NB4 (cell line): ENCODE results near the gene LRRFIP2.
"Not testable (repeated sequence)": the region's sequence is repeated elsewhere in the genome, so short reads cannot be mapped to it uniquely, and the experiment has no call there.

Experiments
- DNase-seq: peaks from one replicate; pipeline ENCODE4 v3.0.0; 2010; ENCODE audit warnings: low read depth
- H3K4me3 ChIP-seq: one replicate; pipeline ENCODE4 v1.5.1; 2011; ENCODE audit warnings: mild to moderate bottlenecking, low read depth, low read length, moderate library complexity
- MYC ChIP-seq: IDR thresholded peaks from 2 replicates; pipeline ENCODE4 v1.6.1; 2011; ENCODE audit warnings: low read depth, low read length
- POLR2A ChIP-seq: IDR thresholded peaks from 2 replicates; pipeline ENCODE4 v1.6.1; 2011; ENCODE audit warnings: mild to moderate bottlenecking; ENCODE audit not compliant: insufficient read length; ENCODE audit errors: extremely low read depth
- TF ChIP-seq, protein P1 (sequence below): IDR thresholded peaks from 2 replicates; pipeline ENCODE4 v1.6.1; 2011; ENCODE audit warnings: low read depth, low read length
- TF ChIP-seq, protein P2 (sequence below): IDR thresholded peaks from one replicate; pipeline ENCODE4 v1.5.1; 2012; ENCODE audit warnings: low read depth, low read length

The LRRFIP2 gene

DNA sequence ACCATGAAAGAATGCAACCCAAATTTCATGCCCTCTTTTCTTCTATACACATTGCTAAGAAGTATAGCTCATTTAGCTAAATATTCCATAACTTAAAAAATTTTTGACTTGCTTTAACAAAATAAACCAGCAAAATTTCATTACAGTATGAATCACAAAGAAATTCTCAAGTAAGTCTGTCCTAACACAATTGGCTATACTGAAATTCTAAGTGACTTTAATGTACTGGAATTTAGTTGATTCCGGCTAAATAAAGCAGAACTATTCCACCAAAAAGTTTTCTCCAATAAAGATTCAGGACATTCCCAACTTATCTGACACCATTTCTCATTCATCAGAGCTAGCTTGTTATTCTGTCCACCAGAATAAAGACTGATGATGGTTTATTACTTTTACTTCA lies 23.8 kb downstream of the LRRFIP2 start:
- H3K4me3 ChIP-seq = no peak overlapping the region
- TF ChIP-seq, protein P1, sequence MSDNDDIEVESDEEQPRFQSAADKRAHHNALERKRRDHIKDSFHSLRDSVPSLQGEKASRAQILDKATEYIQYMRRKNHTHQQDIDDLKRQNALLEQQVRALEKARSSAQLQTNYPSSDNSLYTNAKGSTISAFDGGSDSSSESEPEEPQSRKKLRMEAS = no peak
- TF ChIP-seq POLR2A (no peak), MYC (no peak)
- TF ChIP-seq, protein P2, sequence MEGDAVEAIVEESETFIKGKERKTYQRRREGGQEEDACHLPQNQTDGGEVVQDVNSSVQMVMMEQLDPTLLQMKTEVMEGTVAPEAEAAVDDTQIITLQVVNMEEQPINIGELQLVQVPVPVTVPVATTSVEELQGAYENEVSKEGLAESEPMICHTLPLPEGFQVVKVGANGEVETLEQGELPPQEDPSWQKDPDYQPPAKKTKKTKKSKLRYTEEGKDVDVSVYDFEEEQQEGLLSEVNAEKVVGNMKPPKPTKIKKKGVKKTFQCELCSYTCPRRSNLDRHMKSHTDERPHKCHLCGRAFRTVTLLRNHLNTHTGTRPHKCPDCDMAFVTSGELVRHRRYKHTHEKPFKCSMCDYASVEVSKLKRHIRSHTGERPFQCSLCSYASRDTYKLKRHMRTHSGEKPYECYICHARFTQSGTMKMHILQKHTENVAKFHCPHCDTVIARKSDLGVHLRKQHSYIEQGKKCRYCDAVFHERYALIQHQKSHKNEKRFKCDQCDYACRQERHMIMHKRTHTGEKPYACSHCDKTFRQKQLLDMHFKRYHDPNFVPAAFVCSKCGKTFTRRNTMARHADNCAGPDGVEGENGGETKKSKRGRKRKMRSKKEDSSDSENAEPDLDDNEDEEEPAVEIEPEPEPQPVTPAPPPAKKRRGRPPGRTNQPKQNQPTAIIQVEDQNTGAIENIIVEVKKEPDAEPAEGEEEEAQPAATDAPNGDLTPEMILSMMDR = no peak
- DNase-seq = no peak

DNA sequence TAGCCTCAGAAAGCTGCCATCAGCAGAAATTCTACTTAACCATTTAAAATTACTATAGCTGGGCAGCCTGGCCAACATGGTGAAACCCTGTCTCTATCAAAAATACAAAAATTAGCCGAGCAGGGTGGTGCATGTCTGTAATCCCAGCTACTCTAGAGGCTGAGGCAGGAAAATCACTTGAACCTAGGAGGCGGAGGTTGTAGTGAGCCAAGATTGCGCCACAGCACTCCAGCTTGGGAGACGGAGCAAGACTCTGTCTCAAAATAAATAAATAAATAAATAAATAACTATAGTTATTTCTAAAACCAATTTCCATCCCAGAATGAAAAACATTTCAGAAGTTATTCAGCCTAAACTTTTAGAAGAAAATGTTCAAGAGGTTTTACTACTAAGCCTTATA lies 25.1 kb downstream of the LRRFIP2 start:
- TF ChIP-seq POLR2A = no peak
- no peak for TF ChIP-seq MYC
- TF ChIP-seq, protein P1 = no peak
- TF ChIP-seq, protein P2 = no peak
- H3K4me3 ChIP-seq = no peak overlapping the region
- no peak for DNase-seq

DNA sequence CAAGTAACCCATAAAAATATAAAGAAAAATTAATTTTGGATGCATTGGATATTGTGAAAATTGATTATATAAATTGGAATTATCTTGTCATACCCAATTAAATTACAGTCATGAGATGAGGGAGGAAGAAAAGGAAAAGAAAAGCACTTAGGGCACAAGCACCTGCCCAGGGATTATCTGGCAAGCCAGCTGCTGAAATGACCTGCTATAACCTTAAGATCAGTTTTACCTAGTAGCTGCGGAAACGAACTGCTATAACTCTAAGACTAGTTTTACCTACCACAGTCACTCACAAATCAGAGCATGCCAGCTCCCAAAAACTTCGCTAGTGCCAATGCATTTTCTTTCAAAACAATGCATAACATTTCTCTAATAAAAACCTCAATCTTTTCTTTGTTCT lies 26.2 kb downstream of the LRRFIP2 start:
- no peak overlapping the region for H3K4me3 ChIP-seq
- TF ChIP-seq MYC = no peak
- TF ChIP-seq POLR2A = no peak
- TF ChIP-seq, protein P1 = no peak
- TF ChIP-seq, protein P2 = no peak
- DNase-seq = no peak

DNA sequence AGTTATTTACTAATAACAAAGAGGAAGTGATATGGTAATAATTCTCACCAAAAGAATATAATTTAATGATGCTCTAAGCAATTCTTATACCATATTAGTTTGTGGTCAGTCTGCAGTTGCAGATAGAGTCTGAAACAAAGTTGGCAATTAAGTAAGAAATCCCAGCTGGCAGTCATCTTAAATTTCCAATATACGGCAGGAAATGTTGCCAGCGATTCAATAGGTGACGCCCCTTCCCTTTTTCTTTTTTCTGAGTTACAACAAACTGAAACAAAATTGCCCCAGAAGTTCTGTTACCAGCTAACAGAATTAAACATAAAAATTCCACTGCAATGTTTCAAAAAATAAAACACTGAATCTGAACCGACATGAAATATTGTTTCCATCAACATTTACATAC lies 26.7 kb downstream of the LRRFIP2 start:
- no peak for TF ChIP-seq MYC
- no peak for DNase-seq
- no peak overlapping the region for H3K4me3 ChIP-seq

DNA sequence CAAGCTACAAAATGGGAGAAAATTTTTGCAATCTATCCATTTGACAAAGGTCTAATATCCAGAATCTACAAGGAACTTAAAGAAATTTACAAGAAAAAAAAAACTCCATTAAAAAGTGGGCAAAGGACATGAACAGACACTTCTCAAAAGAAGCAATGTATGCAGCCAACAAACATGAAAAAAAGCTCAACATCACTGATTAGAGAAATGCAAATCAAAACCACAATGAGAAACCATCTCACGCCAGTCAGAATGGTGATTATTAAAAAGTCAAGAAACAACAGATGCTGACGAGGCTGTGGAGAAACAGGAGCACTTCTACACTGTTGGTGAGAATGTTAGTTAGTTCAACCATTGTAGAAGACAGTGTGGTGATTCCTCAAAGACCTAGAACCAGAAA lies 27.5 kb downstream of the LRRFIP2 start:
- not testable (repeated sequence) for DNase-seq, H3K4me3 ChIP-seq

DNA sequence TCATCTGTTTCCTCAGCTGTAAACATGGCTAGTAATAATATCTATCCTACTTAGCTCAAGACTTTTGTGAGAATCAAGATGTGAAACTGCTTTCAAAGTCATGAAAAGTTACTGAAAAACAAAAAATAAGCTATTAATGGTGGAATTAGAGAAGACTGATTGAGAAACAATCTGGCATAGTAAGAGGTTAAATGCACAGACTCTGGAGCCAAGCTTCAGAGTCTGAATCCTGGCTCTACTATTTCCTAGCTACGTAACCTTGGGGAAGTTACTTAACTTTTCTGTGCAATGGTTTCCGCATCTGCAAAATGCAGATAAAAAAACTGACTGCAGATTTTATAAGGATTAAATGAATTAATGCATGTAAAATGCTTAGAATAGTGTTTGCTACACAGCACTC lies 28.8 kb downstream of the LRRFIP2 start:
- no peak for DNase-seq
- no peak overlapping the region for H3K4me3 ChIP-seq
- TF ChIP-seq POLR2A = no peak
- TF ChIP-seq MYC = no peak
- TF ChIP-seq, protein P2 = no peak
- TF ChIP-seq, protein P1 = no peak

DNA sequence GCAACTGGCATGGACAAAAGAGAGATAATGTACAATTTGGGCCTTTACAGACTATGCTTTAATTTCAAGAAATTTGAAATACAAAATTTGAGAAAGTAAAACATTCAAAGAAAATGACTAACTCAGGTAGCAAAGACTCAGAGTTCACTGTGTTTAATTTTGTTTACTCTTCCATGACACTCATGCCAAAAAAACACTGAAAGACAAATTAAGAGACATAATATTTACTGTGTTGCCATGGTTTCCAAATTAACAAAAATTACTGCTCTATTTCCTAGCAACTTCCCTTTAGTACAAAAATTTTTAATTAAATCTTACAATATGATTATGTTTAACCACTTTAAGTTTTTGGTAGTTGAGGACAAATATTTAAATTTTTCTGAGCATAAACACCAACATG lies 29.6 kb downstream of the LRRFIP2 start:
- TF ChIP-seq, protein P1 = no peak
- TF ChIP-seq MYC = no peak
- TF ChIP-seq, protein P2 = no peak
- TF ChIP-seq POLR2A = no peak
- H3K4me3 ChIP-seq = no peak overlapping the region
- no peak for DNase-seq
